Left renal pelvis (tissue), 4 donors: ENCODE data around the gene RNASET2. TPM values are rescaled to one million over a fixed set of nuclear protein-coding genes. Genes with fewer than 3 reads are reported as not detected.
"Not testable (repeated sequence)": the region's sequence is repeated elsewhere in the genome, so short reads cannot be mapped to it uniquely, and the experiment has no call there.

Experiments used
- DNase-seq, 4 donors: peaks; one replicate each; pipeline ENCODE4 v3.0.0-alpha.2; 2013; ENCODE audit warnings: low read depth in 4 of 4, low spot score in 3 of 4
- polyA plus RNA-seq, 4 donors: library from polyadenylated mRNA; unstranded; fragments of 120-200 nt; gene quantifications; one replicate each; pipeline ENCODE4 v1.2.1, GENCODE V29; 2013; ENCODE audit not compliant: insufficient read length in 4 of 4

Gene RNASET2
- polyA plus RNA-seq, 4 donors: 42.1 to 69.5 (median 58.9) TPM

DNA sequence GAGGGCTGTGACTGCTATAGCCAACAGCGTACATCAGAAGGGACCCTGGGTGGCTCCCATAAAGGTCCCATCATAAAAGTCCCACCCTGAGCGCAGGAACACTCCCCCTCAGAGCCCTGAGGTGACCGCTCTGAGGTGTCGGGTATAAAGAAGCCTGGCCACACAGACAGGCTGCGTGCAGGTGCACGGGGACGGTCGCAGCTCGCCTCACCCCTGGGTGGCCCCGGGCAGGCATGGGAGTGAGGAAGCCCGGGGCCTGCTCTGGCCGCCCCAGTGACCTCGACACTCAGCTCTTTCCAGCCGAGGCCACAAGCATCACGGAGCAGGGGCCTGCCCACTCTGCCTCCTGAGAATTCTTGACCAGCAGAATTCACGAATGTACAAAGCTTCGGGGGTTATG, 14.4 kb upstream of the RNASET2 start:
- no peak for DNase-seq

DNA sequence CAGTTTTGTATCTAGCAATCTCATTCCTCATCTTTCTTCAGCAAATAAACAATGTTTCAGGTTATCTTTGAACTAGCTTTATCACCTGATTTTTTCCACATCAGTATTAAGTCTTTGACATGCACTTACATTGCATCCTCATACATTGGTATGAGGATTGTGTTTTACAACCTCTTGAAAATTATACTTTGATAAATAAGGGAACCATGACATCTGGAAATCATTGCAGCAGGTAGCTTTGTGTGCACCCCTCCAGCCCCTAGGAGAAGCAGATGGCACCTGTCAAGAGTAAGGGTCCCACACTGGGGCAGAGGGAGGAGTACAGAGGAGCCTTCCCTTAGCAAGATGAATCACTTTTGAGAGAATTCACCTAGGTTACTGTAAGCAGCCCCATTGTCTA, 13.7 kb upstream of the RNASET2 start:
- DNase-seq: no peak

DNA sequence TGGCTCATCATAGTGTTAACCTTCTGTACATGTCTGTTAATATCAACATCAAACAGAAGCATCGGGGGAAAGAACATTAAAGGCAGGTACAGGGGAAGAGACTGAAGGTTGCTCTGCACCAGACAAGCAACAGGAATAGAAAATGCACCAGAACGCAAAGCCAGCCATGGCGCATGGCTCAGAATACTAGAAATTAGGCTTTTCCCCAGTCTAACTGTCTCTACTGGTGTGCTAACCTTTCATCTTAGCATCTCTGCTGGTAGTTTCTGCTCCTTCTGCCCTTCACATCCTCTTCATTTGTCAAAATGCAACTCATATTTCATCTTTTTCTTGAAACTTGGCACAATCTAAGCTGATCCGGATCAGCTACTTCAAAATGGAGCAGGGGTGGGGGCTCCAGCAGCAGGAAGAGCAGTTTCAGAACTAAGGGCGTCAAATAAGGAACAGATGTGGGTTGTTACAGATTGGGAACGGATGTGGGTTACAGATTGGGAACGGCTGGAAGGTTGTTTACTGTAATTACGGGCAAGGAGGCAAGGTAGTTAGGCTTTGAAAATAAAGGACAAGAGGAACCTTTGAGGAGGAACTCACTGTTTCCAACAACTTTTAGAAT, 13.1 kb upstream of the RNASET2 start:
- DNase-seq: no peak

DNA sequence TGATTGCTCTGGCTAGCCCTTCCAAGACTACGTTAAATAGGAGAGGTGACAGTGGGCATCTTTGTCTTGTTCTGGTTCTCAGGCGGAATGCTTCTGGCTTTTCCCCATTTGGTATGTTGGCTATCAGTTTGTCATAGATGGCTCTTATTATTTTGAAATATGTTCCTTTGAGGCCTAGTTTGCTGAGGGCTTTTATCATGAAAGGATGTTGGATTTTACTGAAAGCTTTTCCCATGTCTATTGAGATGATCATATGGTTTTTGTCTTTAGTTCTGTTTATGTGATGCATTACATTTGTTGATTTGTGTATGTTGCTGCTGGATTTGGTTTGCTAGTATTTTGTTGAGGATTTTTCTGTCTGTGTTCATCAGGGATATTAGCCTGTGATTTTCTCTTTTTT, 9.9 kb upstream of the RNASET2 start:
- DNase-seq: no peak

DNA sequence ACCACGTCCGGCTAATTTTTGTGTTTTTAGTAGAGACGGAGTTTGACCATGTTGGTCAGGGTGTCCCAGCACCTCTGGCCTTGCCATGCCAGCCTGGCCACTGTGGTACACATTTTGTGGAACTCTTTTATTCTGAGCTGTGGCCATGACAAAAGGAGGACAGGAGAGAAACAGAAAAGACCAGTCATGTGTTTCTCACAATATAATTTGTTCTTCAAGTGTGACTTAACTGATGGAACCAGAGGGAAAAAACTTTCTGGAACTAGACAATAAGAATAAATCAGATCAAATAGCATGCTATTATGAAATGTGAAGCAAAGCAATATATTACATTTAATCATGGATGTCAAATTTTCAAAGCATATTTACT, 4.2 kb upstream of the RNASET2 start:
- DNase-seq: no peak

DNA sequence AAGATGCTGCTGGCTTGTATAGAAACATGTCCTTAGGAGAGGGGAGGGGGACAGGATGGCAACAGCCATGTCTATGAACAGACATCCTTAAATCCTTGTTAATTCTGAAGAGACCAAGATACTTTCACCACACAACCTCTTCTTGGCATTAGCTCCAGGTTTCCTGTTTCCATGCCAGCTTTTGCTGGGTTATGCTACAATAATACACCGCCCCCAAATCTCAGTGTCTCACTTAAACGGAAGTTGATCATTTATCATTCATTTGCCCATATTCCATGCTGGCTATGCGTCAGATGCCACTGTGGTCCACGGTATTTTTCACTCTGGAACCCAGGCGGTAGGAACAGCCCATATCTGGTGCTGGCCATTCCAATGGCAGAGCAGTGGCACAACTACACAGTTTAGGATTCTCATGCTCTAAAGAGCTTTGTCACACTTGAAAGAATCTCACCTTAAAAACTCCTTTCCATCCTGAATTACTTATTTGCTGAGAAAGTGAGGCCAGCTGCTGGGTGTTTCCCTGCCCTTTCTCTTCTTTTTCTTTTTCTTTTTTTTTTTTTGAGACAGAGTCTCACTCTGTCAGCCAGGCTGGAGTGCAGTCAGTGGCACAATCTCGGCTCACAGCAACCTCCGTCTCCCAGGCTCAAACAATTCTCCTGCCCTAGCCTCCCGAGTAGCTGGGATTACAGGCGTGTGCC, 3.7 kb upstream of the RNASET2 start:
- DNase-seq: no peak

DNA sequence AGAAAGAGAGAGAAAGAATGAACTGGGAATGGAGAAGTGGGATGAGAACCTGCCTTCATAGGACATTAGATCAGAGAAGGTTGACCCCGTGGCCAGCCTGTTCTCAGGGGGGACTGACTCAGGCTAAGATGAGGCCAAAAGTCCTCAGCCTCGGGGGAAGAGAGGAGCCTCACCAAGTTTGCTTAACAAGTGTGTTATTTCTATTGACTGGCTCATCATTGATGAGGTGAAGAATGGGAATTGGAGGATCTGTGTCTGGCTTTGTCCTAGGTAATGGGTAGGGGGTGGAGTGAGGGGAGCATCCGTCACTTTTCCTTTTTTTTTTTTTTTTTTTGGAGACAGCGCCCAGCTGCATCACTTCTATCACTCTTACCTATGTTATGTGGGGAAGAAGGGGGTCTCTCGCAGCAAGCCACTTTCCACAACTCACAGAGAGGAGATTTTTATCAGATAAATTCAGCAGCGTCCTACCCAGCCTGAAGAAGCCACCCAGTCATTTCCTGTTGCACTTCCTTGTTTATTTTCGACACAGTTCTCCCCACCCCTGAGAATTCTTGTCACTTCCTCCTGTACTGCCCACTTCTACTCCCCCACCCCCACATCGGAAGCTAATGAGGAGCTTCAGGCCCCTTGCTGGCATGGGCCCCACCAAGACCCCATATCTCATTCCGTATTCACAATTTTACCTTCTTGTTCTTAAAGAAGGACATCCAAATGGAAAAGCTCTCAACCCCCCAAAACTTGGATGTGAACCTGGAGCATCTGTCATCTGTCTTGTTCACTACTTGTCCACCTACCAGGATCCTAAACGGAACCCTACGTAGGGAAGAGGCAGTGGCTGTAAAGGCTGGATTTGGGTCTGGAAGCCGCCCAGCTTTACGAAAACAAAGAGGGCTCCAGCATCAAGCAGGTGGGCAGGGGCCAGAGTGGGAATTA, 2.8 kb upstream of the RNASET2 start:
- DNase-seq: no peak

DNA sequence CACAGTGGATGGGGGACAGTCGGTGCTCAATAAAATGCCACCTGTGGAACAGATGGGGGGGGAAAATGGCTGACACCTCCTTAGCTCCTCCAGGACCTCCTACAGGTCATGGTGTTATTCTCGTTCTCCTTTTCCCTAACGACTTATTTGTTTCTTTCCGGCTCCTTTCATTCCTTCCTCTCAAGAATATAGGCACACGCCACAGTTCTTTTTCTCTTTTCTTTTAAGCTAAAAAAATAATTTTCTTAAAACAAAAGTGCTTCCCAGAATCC, 1.4 kb upstream of the RNASET2 start:
- no peak for DNase-seq

DNA sequence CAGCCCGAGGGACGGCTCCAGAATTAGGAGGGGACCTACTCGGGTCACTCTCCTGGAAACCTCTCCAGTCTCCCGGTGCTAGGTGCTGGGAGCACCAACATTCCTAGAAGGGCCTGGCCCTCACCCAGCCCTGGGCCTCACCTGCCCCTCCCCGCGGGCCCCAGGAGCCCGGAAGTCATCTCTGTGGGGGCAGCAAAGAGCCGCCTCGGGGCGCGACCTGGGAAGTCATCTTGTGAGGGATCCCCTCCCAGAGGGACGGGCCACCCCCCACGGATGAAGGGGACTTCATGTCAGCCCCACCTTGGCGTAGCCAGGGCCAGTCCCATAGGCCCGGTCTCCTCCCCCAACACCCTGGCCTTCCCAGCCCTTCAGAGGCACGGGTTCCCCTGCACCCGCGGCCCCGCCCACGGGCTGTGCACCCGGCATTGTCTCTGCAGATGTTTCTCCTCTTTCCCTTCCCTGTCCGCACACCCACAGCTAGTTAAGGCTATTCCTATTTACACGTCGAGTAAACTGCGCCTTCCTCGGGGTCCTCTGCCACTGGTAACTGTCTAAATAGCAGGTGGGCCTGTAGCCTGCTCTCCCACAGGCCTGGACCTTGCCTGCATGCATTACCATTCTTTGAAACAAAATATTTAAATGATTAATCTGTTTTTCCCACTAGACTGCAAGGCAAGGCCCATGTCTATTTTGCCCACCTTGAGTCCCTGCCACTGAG, 896 bp upstream of the RNASET2 start:
- no peak for DNase-seq

DNA sequence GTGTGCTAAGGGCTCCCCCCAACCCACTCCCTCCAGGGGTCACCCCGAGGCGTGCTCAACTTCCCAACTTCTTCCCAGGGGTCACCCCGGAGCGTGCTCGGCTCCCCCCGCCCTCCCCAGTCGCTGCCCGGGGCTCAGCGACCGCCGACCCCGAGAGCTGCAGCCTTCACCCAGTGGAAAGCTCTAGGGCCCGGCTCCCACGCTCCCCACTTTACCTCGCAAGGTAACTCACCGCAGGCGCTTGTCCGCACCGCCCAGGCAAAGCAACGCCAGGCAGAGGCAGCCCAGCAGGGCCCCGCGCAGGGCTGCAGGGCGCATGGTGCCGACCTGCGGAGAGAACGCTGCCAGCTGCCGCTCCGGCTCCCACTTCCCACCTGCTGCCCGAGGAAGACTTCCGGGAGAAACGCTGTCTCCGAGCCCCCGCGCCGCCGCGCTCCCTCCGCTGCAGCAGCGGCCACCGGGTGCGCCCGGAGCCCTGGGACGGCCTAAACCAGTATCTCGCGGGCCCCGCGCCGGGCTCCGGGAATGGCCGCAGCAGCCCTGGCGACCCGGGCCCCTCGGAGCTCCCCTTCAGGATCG, 396 bp downstream of the RNASET2 start:
- DNase-seq: no peak

DNA sequence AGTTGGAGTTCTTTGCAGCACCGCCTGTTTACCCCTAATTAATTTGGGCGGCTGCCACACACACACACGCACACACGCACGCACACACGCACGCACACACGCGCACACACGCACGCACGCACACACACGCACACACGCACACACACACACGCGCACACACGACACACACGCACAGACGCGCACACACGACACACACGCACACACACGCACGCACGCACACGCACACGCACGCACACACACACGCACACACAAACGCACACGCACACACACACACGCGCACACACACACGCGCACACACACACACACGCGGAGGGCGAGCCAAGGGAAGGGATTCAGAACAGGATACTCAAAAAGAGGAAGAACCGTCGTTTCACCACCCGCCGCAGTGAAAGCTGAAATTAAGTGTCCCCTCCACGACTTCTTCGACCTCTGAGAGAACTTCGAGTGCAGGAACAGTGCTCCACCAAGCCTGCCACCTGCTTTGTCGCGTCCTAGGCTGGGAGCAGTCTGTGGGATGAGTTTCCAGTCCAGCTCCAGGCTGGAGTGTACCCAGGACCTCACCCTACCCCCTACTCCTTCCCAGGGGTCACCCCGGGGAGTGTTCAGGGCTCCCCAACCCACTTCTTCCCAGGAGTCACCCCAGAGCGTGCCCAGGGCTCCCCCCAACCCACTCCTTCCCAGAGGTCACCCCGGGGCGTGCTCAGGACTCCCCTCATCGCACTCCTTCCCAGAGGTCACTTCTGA, 1.1 kb downstream of the RNASET2 start:
- DNase-seq: no peak

DNA sequence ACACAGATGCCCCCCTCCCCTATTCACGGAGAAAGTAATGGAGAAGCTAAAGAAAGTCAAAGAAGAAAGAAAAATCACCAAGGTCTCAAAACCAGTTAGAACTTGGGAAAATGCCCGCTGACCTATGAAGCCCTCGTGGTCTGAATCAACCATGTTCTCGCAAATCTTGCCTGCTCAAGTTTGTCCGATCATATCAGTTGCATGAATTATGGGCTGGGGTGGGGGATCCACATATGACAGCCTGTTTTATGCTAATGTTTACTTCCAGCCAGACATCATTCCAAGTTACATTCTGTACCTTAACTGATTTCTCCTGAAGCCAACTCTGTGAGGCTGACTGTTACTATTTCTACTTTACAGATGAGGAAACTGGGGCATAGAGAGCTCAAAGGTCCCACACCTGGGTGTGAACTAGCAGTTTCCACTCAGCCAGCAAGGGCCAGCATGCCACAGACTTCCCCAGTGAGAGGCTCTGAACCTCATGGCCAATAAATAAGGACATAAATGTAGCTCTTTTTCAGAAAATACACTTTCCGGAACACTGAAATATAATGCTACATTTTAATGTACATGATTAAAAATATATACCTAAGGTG, 2.1 kb downstream of the RNASET2 start:
- no peak for DNase-seq

DNA sequence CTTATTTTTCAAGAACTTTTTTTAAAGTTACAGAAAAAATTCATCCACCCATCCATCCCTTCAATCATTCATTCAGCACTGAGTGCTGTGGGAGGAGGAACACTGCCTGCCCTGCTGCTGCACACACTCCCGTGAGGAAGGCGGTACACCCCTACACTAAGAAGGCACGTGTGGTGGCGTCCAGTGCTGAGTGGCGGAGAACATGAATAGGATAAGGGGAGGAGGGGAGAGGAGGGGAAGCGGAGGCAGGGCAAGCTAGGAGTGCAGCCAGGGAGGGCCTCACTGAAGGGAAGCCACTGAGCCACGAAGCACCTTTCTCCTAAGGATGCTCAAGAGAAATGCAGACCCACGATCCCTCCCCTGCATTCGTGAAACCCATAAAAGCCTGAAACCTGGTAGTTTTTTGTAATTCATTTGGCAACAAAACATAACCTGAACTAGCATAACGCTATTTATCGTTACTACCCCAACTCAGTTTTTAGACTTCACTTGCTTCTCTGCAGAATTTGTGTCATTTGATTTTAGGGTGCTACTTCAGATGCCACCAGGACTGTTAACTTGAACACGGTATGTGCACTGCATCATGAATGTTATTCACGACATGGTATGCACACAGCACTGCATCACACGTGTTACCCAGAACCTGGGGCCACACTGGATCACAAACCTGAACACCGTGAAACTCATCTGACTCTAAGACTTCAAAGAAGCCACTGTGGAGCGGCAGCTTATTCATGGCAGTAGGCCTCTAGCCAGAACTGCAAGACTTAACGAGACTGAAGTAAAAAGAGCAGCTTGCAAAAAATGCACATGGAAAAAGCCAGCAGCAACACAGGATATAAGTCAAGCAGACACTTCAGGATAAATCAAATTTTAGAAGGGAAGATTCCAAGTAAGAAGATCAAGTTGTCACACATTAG, 3.5 kb downstream of the RNASET2 start:
- DNase-seq: no peak

DNA sequence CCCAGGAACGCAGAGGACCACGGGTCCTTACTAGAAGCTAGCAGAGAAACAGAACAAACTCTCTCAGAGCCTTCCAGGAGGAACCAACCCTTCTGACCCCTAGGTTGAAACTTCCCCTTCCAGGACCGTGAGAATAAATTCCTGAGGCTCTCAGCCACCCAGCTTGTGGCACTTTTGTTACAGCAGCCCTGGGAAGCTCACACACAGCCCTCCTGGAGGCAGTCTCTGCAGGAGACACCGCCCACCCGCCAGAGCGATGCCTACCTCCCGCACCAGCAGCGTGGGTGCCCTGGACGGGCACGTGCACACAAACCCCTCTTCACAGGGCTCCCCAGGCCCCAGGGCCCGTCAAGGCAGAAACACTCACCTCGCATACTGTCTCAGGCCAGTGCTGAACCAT, 4.2 kb downstream of the RNASET2 start:
- no peak for DNase-seq

DNA sequence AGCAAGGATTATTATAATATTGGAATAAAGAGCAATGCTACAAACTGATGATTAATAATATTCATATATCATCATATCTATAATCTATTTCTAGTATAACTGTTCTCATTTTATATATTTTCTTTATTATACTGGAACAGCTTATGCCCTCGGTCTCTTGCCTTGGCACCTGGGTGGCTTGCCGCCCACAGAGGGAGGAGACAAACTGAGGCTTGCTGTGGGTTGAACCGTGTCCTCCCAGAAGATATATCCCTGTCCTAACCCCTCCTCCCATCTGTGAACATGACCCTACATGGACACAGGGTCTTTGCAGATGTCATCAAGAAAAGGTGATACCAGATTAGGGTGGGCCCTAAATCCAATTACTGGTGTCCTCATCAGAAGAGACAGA, 4.7 kb downstream of the RNASET2 start:
- DNase-seq: no peak

DNA sequence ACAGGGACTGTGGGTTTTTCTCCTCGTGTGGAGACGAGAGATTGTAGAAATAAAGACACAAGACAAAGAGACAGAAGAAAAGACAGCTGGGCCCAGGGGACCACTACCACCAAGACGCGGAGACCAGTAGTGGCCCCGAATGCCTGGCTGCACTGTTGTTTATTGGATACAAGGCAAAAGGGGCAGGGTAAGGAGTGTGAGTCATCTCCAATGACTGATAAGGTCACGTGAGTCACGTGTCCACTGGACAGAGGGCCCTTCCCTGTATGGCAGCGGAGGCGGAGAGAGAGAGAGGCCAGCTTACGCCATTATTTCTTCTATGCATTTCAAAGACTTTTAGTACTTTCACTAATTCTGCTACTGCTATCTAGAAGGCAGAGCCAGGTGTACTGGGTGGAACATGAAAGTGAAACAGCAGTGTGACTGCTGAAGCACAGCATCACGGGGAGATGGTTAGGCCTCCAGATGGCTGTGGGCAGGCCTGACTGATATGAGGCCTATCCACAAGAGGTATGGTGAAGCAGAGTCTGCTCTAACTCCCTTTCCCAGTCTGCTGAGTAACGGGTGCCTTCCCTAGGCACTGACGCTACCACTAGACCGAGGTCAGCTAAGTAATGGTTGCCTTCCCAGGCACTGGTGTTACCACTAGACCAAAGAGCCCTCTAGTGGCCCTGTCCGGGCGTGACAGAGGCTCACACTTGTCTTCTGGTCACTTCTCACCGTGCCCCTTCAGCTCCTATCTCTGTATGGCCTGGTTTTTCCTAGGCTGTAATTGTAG, 5.3 kb downstream of the RNASET2 start:
- not testable (repeated sequence) for DNase-seq

DNA sequence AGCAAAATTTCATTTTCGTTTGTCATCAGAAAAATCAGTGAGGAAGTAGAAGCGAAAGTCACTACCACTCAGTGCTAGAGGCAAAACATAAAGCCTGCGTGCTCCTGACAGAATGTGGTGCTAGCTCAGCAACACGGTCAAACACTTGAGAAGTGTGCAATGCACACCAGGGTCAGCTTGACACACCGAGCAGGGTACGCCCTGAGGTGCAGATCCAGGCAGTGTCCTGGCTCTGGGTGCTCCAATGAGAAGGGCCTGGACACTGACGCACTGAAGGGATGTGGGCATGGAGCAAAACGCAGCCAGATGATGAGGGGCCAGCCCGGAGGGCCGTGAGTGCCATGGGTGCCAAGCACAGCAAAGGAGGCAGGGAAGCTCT, 5.9 kb downstream of the RNASET2 start:
- no peak for DNase-seq
